ENCODE data around the gene SLC29A4. TPM values are rescaled to one million over a fixed set of nuclear protein-coding genes. Genes with fewer than 3 reads are reported as not detected.
A peak's percentile ranks its signal among the peaks of the same experiment; 100 is the strongest.
"Not testable (repeated sequence)": the region's sequence is repeated elsewhere in the genome, so short reads cannot be mapped to it uniquely, and the experiment has no call there.

The SLC29A4 gene
- total RNA-seq (2014; rRNA removed; shearing (Covaris generic)): 2.5 TPM in 2 replicates
- 2.2 and 11.4 TPM in 2 replicates for polyA plus RNA-seq (2014; cell fraction: nucleus; rRNA removed)

GRCh38 chr7:5282543-5283316 lies at the start of gene SLC29A4:
SLC29A4 (plus strand) TSS chr7:5282943; CDS start chr7:5287817, 4,874 bp downstream.
- peak; percentile 29 for DNase-seq (ENCODE audit: extremely low read depth, low read depth)

GRCh38 chr7:5234852-5235831 lies 47.6 kb upstream of the SLC29A4 start:
- no peak for DNase-seq (ENCODE audit: extremely low read depth, low read depth)

GRCh38 chr7:5237286-5237685 lies 45.5 kb upstream of the SLC29A4 start:
- no peak for DNase-seq (ENCODE audit: extremely low read depth, low read depth)

GRCh38 chr7:5238500-5238899 lies 44.2 kb upstream of the SLC29A4 start:
- no peak for DNase-seq (ENCODE audit: extremely low read depth, low read depth)

GRCh38 chr7:5243261-5243660 lies 39.5 kb upstream of the SLC29A4 start:
- DNase-seq (ENCODE audit: extremely low read depth, low read depth): no peak

GRCh38 chr7:5248201-5248885 lies 34.4 kb upstream of the SLC29A4 start:
- DNase-seq (ENCODE audit: extremely low read depth, low read depth): no peak

- DNase-seq (ENCODE audit: extremely low read depth, low read depth): not testable (repeated sequence)
These were observed 32.0 kb upstream of the SLC29A4 start for GRCh38 chr7:5250787-5251186.

- DNase-seq (ENCODE audit: extremely low read depth, low read depth): not testable (repeated sequence)
These were observed 29.2 kb upstream of the SLC29A4 start for GRCh38 chr7:5253529-5253928.

- DNase-seq (ENCODE audit: extremely low read depth, low read depth): not testable (repeated sequence)
These were observed 28.4 kb upstream of the SLC29A4 start for GRCh38 chr7:5254371-5254770.

GRCh38 chr7:5255832-5256231 lies 26.9 kb upstream of the SLC29A4 start:
- DNase-seq (ENCODE audit: extremely low read depth, low read depth): no peak

- DNase-seq (ENCODE audit: extremely low read depth, low read depth): not testable (repeated sequence)
These were observed 22.1 kb upstream of the SLC29A4 start for GRCh38 chr7:5260530-5261068.

GRCh38 chr7:5263066-5263465 lies 19.7 kb upstream of the SLC29A4 start:
- not testable (repeated sequence) for DNase-seq (ENCODE audit: extremely low read depth, low read depth)

- DNase-seq (ENCODE audit: extremely low read depth, low read depth): no peak
These were observed 17.2 kb upstream of the SLC29A4 start for GRCh38 chr7:5265320-5266190.

GRCh38 chr7:5266191-5267028 lies 16.3 kb upstream of the SLC29A4 start:
- DNase-seq (ENCODE audit: extremely low read depth, low read depth): no peak

- DNase-seq (ENCODE audit: extremely low read depth, low read depth): not testable (repeated sequence)
These were observed 14.9 kb upstream of the SLC29A4 start for GRCh38 chr7:5267829-5268228.

- not testable (repeated sequence) for DNase-seq (ENCODE audit: extremely low read depth, low read depth)
These were observed 12.6 kb upstream of the SLC29A4 start for GRCh38 chr7:5269992-5270657.

- DNase-seq (ENCODE audit: extremely low read depth, low read depth): no peak
These were observed 12.0 kb upstream of the SLC29A4 start for GRCh38 chr7:5270788-5271187.

- DNase-seq (ENCODE audit: extremely low read depth, low read depth): not testable (repeated sequence)
These were observed 8.8 kb upstream of the SLC29A4 start for GRCh38 chr7:5273831-5274405.

Measured in NCI-H460 (cell line).